GM23338 (cell line): Measurements from ENCODE around the gene BLACAT1. TPM values are rescaled to one million over a fixed set of nuclear protein-coding genes. Genes with fewer than 3 reads are reported as not detected.

Experiments used
- ATAC-seq: fragments of 200-7000 bp; cut with Tn5 transposase; 3 replicates; pipeline ENCODE4 v1.9.1; 2020
- DNase-seq: peaks from one replicate; pipeline ENCODE4 v3.0.0-alpha.2; 2015; ENCODE audit warnings: low spot score
- H2AFZ ChIP-seq: fragments of 200-600 bp; sonication (generic); 2 replicates; pipeline ENCODE4 v1.8.0; 2016; ENCODE audit warnings: antibody characterized with exemption, mild to moderate bottlenecking, moderate library complexity
- H3F3A ChIP-seq: fragments of 200-600 bp; sonication (generic); replicated peaks from 2 replicates; pipeline ENCODE4 v1.8.0; 2017; ENCODE audit warnings: antibody characterized with exemption, mixed run types, low read depth
- H3K27ac ChIP-seq: fragments of 200-600 bp; sonication (generic); 2 replicates; pipeline ENCODE4 v1.6.1; 2016; ENCODE audit warnings: low read depth
- H3K27me3 ChIP-seq: fragments of 200-600 bp; sonication (generic); 2 replicates; pipeline ENCODE4 v1.8.0; 2016; ENCODE audit warnings: mild to moderate bottlenecking, mixed run types, moderate library complexity; ENCODE audit not compliant: insufficient read depth
- H3K36me3 ChIP-seq: fragments of 200-600 bp; sonication (generic); 2 replicates; pipeline ENCODE4 v1.8.0; 2016; ENCODE audit warnings: mild to moderate bottlenecking; ENCODE audit not compliant: insufficient read depth
- H3K4me1 ChIP-seq: fragments of 200-600 bp; sonication (generic); 2 replicates; pipeline ENCODE4 v1.8.0; 2016; ENCODE audit warnings: mild to moderate bottlenecking, moderate library complexity; ENCODE audit not compliant: insufficient read depth
- H3K4me2 ChIP-seq: fragments of 200-600 bp; sonication (generic); 2 replicates; pipeline ENCODE4 v1.7.1; 2017; ENCODE audit warnings: mixed run types
- H3K4me3 ChIP-seq: fragments of 200-600 bp; sonication (generic); 2 replicates; pipeline ENCODE4 v1.6.1; 2016; ENCODE audit warnings: mixed run types
- H3K79me2 ChIP-seq: fragments of 200-600 bp; sonication (generic); replicated peaks from 2 replicates; pipeline ENCODE4 v1.8.0; 2017; ENCODE audit warnings: mild to moderate bottlenecking; ENCODE audit not compliant: insufficient read depth
- H3K9me2 ChIP-seq: fragments of 200-600 bp; sonication (generic); 2 replicates; pipeline ENCODE4 v1.8.0; 2017; ENCODE audit not compliant: insufficient read depth
- H4K20me1 ChIP-seq: fragments of 200-600 bp; sonication (generic); replicated peaks from 2 replicates; pipeline ENCODE4 v1.8.0; 2017; ENCODE audit warnings: mild to moderate bottlenecking; ENCODE audit not compliant: insufficient read depth
- H3K27ac Mint-ChIP-seq: 2 replicates; pipeline ENCODE4 v1.8.0; 2020; ENCODE audit warnings: inconsistent platforms, mild to moderate bottlenecking, moderate library complexity, mixed read lengths
- H3K27me3 Mint-ChIP-seq: 3 replicates; pipeline ENCODE4 v1.8.0; 2022; ENCODE audit warnings: low read depth, mild to moderate bottlenecking, moderate library complexity, mixed read lengths, inconsistent platforms; ENCODE audit not compliant: insufficient read depth, poor library complexity
- H3K36me3 Mint-ChIP-seq: 3 replicates; pipeline ENCODE4 v1.8.0; 2021; ENCODE audit warnings: low read depth, mild to moderate bottlenecking, inconsistent platforms, moderate library complexity, mixed read lengths
- H3K4me1 Mint-ChIP-seq: 3 replicates; pipeline ENCODE4 v1.8.0; 2020; ENCODE audit warnings: mild to moderate bottlenecking, inconsistent platforms, mixed read lengths
- H3K4me3 Mint-ChIP-seq: 3 replicates; pipeline ENCODE4 v1.8.0; 2021; ENCODE audit warnings: moderate library complexity, mild to moderate bottlenecking, inconsistent platforms, mixed read lengths
- H3K9me3 Mint-ChIP-seq: 3 replicates; pipeline ENCODE4 v1.8.0; 2020; ENCODE audit warnings: moderate library complexity, mild to moderate bottlenecking, inconsistent platforms, mixed read lengths
- CREB1 ChIP-seq: fragments of 250-450 bp; sonication (Bioruptor Pico); IDR thresholded peaks from 2 replicates; pipeline ENCODE4 v1.5.0; 2020; ENCODE audit warnings: low read depth, mild to moderate bottlenecking, moderate library complexity
- EZH2 ChIP-seq: fragments of 200-600 bp; sonication (generic); IDR thresholded peaks from one replicate; pipeline ENCODE4 v1.8.0; 2017; ENCODE audit warnings: antibody characterized with exemption, mild to moderate bottlenecking, low read depth; ENCODE audit not compliant: unreplicated experiment
- EZH2phosphoT487 ChIP-seq: fragments of 200-600 bp; sonication (generic); IDR thresholded peaks from one replicate; pipeline ENCODE4 v1.8.1; 2018; ENCODE audit warnings: antibody characterized with exemption; ENCODE audit not compliant: unreplicated experiment
- JUNB ChIP-seq: IDR thresholded peaks from one replicate; pipeline ENCODE4 v1.6.1; 2016; ENCODE audit warnings: antibody characterized with exemption; ENCODE audit not compliant: unreplicated experiment
- NANOG ChIP-seq: IDR thresholded peaks from 2 replicates; pipeline ENCODE4 v1.6.1; 2016; ENCODE audit warnings: antibody characterized with exemption, borderline replicate concordance
- POLR2AphosphoS5 ChIP-seq: IDR thresholded peaks from 2 replicates; pipeline ENCODE4 v1.6.1; 2016; ENCODE audit warnings: antibody characterized with exemption, low read depth
- STAT1 ChIP-seq: IDR thresholded peaks from one replicate; pipeline ENCODE4 v1.6.1; 2016; ENCODE audit warnings: antibody characterized with exemption; ENCODE audit not compliant: unreplicated experiment
- ZNF114 ChIP-seq: fragments of 250-450 bp; sonication (Bioruptor Pico); IDR thresholded peaks from 2 replicates; pipeline ENCODE4 v1.5.0; 2020; ENCODE audit warnings: mild to moderate bottlenecking, moderate library complexity
- ZNF331 ChIP-seq: fragments of 250-450 bp; sonication (Bioruptor Pico); IDR thresholded peaks from 2 replicates; pipeline ENCODE4 v1.5.0; 2020; ENCODE audit warnings: low read depth, mild to moderate bottlenecking, moderate library complexity
- polyA plus RNA-seq: library from polyadenylated mRNA; unstranded; fragments of >200 nt; fragmentation: Nextera tagmentation; extraction: Ambion mirVana; gene quantifications from 2 replicates; pipeline ENCODE4 v1.2.1, GENCODE V29; 2016
- total RNA-seq: library from RNA; depleted of rRNA; stranded (reverse); fragments of >200 nt; shearing (Covaris generic); gene quantifications from 2 replicates; pipeline ENCODE4 v1.2.3, GENCODE V29; 2014
- TF ChIP-seq, protein P1 (sequence below): IDR thresholded peaks from 2 replicates; pipeline ENCODE4 v1.6.1; 2016; ENCODE audit warnings: antibody characterized with exemption
- TF ChIP-seq, protein P2 (sequence below): IDR thresholded peaks from one replicate; pipeline ENCODE4 v1.6.1; 2018; ENCODE audit warnings: antibody characterized with exemption; ENCODE audit not compliant: unreplicated experiment
- TF ChIP-seq, protein P3 (sequence below), 2 experiments: fragments of 200-600 bp in 1 of 2; sonication (generic) in 1 of 2; conservative IDR thresholded peaks; 2 replicates each; pipeline versions ENCODE4 v1.5.1 to v1.6.1; 2016 to 2017; ENCODE audit warnings: antibody characterized with exemption in 2 of 2, low read depth in 2 of 2, mild to moderate bottlenecking in 2 of 2, moderate library complexity in 1 of 2

Gene BLACAT1
- total and polyA plus RNA-seq, 2 experiments from 2014 or later = 1.6 to 6.2 TPM

DNA sequence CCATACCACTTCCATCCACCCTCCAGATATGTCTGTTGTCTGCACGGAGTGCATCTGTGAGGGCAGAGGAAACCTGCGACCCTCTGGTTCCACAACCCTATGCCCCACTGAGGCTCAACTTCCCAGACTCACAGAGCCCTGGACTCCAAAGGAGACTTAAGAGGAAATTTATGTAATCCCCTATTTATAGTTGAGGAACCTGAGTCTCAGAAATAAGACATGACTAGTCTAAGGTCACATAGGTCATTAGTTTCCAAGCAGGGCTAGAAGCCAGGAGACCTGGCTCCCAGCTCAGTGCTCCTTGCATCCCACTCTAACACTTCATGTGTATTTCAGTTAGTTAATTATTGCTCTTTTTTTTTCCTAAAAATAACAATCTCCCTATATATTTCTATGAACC, 18.3 kb downstream of the BLACAT1 start:
- H3K36me3 Mint-ChIP-seq = peaks cover 5% of the 10 kb centered on the region; the same call in 1 of the 3 replicates
- no peak overlapping the region for H3K4me2 ChIP-seq
- TF ChIP-seq, protein P1, sequence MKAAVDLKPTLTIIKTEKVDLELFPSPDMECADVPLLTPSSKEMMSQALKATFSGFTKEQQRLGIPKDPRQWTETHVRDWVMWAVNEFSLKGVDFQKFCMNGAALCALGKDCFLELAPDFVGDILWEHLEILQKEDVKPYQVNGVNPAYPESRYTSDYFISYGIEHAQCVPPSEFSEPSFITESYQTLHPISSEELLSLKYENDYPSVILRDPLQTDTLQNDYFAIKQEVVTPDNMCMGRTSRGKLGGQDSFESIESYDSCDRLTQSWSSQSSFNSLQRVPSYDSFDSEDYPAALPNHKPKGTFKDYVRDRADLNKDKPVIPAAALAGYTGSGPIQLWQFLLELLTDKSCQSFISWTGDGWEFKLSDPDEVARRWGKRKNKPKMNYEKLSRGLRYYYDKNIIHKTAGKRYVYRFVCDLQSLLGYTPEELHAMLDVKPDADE = no peak
- no peak for TF ChIP-seq EZH2
- TF ChIP-seq NANOG = no peak
- no peak for TF ChIP-seq ZNF331 (CRISPR knock-in tag)
- no peak for TF ChIP-seq STAT1
- H3K79me2 ChIP-seq = no peaks in the 10 kb centered on the region
- DNase-seq (no peak), ATAC-seq (no peak)
- peaks cover 12% of the 10 kb centered on the region; the same call in 1 of the 2 replicates for H3F3A ChIP-seq
- H3K4me1 Mint-ChIP-seq = peaks cover 56% of the 10 kb centered on the region
- no peak overlapping the region for H3K27ac Mint-ChIP-seq
- H3K36me3 ChIP-seq = no peaks in the 10 kb centered on the region
- peaks cover 49% of the 10 kb centered on the region for H3K27me3 Mint-ChIP-seq
- no peak overlapping the region for H2AFZ ChIP-seq
- H3K27me3 ChIP-seq = 0 out of 2 replicates have a peak, but pooled peaks cover 5% of the 10 kb centered on the region
- H3K9me3 Mint-ChIP-seq = no peaks in the 10 kb centered on the region
- no peak overlapping the region for H3K27ac ChIP-seq
- H3K4me1 ChIP-seq = peaks cover 49% of the 10 kb centered on the region
- H4K20me1 ChIP-seq = 0 out of 2 replicates have a peak, but pooled peaks cover 7% of the 10 kb centered on the region
- H3K9me2 ChIP-seq = no peaks in the 10 kb centered on the region
- no peak overlapping the region for H3K4me3 Mint-ChIP-seq
- no peak overlapping the region for H3K4me3 ChIP-seq

DNA sequence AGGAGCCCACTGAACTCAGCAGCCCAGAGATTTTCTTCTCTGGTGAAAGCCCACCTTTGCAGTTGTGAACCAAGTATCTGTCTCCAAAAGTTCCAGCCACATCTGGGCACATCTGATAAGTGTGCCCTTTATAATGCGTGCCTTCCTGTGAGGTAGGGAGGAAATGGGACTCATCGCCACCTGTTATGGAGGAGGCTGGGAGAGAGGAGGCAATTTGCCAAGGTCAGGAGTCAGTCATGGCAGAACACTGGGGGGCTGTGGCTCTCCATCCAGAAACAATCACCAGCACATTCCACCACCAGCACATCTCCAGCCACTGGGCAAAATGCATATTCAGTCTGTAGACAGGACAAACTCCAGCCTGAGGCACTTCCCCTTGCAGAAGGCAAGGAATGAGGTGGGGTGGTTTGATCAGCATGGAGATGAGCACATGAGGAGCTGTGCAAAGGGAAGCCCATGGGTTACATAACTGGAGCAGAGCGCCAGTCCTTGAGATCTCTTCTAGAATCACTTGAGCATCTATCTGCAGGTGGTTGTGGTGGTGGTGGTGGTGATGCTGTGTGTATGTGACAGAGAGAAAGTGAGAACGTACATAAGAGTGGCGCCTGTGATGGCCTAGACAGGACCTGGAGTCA, 19.0 kb downstream of the BLACAT1 start:
- Histone ChIP-seq H3F3A (0 out of 2 replicates have a peak, but pooled peaks cover 6% of the 10 kb centered on the region), H3K4me3 (no peak overlapping the region), H3K27me3 (0 out of 2 replicates have a peak, but pooled peaks cover 5% of the 10 kb centered on the region), H3K9me2 (no peaks in the 10 kb centered on the region), H3K36me3 (no peaks in the 10 kb centered on the region), H3K27ac (no peak overlapping the region), H4K20me1 (0 out of 2 replicates have a peak, but pooled peaks cover 7% of the 10 kb centered on the region), H2AFZ (no peak overlapping the region), H3K4me1 (peaks cover 43% of the 10 kb centered on the region), H3K4me2 (no peak overlapping the region), H3K79me2 (no peaks in the 10 kb centered on the region)
- H3K27me3 Mint-ChIP-seq = peaks cover 48% of the 10 kb centered on the region
- H3K9me3 Mint-ChIP-seq = no peaks in the 10 kb centered on the region
- DNase-seq (no peak), ATAC-seq (no peak)
- no peak overlapping the region for H3K27ac Mint-ChIP-seq
- peaks cover 5% of the 10 kb centered on the region; the same call in 1 of the 3 replicates for H3K36me3 Mint-ChIP-seq
- peaks cover 53% of the 10 kb centered on the region for H3K4me1 Mint-ChIP-seq
- no peak overlapping the region for H3K4me3 Mint-ChIP-seq
- TF ChIP-seq POLR2AphosphoS5 = no peak
- TF ChIP-seq ZNF114 (CRISPR knock-in tag) = no peak
- TF ChIP-seq STAT1 = no peak
- TF ChIP-seq, protein P2, sequence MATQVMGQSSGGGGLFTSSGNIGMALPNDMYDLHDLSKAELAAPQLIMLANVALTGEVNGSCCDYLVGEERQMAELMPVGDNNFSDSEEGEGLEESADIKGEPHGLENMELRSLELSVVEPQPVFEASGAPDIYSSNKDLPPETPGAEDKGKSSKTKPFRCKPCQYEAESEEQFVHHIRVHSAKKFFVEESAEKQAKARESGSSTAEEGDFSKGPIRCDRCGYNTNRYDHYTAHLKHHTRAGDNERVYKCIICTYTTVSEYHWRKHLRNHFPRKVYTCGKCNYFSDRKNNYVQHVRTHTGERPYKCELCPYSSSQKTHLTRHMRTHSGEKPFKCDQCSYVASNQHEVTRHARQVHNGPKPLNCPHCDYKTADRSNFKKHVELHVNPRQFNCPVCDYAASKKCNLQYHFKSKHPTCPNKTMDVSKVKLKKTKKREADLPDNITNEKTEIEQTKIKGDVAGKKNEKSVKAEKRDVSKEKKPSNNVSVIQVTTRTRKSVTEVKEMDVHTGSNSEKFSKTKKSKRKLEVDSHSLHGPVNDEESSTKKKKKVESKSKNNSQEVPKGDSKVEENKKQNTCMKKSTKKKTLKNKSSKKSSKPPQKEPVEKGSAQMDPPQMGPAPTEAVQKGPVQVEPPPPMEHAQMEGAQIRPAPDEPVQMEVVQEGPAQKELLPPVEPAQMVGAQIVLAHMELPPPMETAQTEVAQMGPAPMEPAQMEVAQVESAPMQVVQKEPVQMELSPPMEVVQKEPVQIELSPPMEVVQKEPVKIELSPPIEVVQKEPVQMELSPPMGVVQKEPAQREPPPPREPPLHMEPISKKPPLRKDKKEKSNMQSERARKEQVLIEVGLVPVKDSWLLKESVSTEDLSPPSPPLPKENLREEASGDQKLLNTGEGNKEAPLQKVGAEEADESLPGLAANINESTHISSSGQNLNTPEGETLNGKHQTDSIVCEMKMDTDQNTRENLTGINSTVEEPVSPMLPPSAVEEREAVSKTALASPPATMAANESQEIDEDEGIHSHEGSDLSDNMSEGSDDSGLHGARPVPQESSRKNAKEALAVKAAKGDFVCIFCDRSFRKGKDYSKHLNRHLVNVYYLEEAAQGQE = no peak
- TF ChIP-seq CREB1 (CRISPR knock-in tag) = no peak
- TF ChIP-seq ZNF331 (CRISPR knock-in tag) = no peak
- no peak for TF ChIP-seq EZH2phosphoT487
- no peak for TF ChIP-seq NANOG
- no peak for TF ChIP-seq JUNB
- TF ChIP-seq EZH2 = no peak
- TF ChIP-seq, protein P3, sequence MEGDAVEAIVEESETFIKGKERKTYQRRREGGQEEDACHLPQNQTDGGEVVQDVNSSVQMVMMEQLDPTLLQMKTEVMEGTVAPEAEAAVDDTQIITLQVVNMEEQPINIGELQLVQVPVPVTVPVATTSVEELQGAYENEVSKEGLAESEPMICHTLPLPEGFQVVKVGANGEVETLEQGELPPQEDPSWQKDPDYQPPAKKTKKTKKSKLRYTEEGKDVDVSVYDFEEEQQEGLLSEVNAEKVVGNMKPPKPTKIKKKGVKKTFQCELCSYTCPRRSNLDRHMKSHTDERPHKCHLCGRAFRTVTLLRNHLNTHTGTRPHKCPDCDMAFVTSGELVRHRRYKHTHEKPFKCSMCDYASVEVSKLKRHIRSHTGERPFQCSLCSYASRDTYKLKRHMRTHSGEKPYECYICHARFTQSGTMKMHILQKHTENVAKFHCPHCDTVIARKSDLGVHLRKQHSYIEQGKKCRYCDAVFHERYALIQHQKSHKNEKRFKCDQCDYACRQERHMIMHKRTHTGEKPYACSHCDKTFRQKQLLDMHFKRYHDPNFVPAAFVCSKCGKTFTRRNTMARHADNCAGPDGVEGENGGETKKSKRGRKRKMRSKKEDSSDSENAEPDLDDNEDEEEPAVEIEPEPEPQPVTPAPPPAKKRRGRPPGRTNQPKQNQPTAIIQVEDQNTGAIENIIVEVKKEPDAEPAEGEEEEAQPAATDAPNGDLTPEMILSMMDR (conservative IDR thresholded peaks at IDR 0.05; ENCODE audit: low read depth in 2 of 2) = no peak
- TF ChIP-seq, protein P1 = no peak
